HG02852 (cell line): Measurements from ENCODE around the gene OVOL3.
"Not testable (repeated sequence)": the region's sequence is repeated elsewhere in the genome, so short reads cannot be mapped to it uniquely, and the experiment has no call there.

ENCODE experiments used
- ATAC-seq: cut with Tn5 transposase; IDR thresholded peaks from one replicate; pipeline ENCODE4 v1.9.1; 2021; ENCODE audit warnings: mild to moderate bottlenecking, moderate library complexity; ENCODE audit not compliant: unreplicated experiment

Gene OVOL3

DNA sequence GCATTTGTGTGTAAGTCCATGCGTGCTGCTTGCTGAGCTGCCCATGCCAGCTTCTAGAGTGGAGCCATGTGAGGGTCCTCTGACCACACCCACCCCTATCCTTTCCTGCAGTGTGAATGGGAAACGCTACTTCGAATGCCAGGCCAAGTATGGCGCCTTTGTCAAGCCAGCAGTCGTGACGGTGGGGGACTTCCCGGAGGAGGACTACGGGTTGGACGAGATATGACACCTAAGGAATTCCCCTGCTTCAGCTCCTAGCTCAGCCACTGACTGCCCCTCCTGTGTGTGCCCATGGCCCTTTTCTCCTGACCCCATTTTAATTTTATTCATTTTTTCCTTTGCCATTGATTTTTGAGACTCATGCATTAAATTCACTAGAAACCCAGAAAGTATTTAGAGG, 14.6 kb downstream of the OVOL3 start:
- no peak for ATAC-seq

DNA sequence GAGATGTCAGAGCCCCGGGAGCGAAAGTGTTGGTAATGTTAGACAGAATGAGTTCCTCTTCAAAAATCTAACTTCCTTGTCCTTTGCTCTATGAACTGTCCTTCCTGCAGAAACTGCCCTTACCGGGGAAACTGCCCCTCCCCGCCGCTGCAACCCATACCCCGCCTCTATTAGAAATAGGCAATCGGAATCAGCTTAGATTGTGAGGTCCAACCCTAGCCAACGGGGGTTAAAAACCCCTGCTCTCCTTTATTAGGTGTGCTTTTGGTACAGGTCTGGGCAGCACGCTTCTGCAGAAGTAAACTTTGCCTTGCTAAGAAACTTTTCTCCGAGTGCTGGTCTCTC, 17.4 kb downstream of the OVOL3 start:
- ATAC-seq: peak; percentile 9

DNA sequence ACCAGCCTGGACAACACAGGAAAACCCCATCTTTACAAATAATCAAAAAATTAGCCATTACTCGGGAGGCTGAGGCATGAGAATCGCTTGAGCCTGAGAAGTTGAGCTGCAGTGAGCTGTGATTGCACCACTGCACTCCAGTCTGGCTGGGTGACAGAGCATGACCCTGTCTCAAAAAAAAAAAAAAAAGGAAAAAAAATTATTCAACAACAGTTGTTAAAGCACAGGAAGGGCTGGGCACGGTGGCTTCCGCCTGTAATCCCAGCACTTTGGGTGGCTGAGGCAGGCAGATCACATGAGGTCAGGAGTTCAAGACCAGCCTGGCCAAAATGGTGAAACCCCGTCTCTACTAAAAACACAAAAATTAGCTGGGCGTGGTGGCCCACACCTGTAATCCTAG, 20.3 kb downstream of the OVOL3 start:
- not testable (repeated sequence) for ATAC-seq

GRCh38 chr19:36134867-36135266, 23.9 kb downstream of the OVOL3 start:
- ATAC-seq: not testable (repeated sequence)

DNA sequence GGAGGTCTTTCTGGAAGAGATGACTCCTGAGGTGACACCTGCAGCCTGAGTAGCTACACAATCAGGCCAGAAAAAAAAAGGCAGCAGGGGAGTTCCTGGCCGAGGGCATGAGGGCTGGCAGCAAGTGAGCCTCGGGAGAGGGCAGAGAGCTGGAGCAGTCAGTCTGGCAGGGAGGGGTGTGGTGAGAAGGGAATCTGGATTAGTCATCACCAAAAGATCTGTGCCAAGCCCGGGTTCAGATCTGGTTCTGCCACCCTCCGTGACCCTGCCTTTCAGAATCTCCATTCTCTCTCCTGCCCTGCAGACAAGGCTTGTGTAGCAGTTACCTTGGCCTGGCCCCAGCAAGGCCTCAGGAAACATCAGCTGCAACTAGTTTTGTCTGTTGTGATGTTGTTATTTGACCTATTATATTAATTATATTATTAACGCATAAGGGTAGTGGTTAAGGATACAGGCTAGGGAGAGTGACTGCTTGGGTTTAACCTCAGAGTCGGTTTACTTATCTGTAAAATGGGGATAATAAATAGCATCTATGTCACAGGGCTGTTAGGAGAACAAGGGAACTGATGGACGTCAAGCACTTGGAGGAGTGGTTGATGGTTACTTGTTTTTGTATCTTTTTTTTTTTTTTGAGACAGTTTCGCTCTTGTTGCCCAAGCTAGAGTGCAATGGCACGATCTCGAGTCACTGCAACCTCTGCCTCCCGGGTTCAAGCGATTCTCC, 26.2 kb downstream of the OVOL3 start:
- ATAC-seq: no peak

DNA sequence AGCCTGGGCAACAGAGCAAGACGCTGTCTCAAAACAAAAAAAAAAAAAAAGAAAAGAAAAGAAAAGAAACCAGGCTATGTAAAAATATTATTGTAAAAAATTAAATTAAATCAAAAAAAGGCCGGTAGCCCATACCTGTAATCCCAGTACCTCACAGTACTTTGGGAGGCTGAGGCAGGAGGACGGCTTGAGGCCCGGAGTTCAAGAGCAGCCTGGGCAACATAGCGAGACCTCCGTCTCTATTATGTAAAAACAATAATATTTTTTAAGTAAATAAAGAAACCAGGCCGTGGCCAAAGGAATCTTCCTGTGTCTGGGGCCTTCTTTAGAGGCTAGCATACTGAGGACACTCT, 28.2 kb downstream of the OVOL3 start:
- no peak for ATAC-seq

- peak; percentile 80 for ATAC-seq
These were observed 28.7 kb downstream of the OVOL3 start, which contains the start of gene CAPNS1 for GRCh38 chr19:36139473-36140303. TSS of gene CAPNS1 (plus strand) at chr19:36140066. CDS start at chr19:36141012, 946 bp downstream.

- ATAC-seq: no peak
These were observed 29.5 kb downstream of the OVOL3 start for GRCh38 chr19:36140304-36141038.

GRCh38 chr19:36141039-36141927, 30.3 kb downstream of the OVOL3 start:
- ATAC-seq: peak; percentile 47

DNA sequence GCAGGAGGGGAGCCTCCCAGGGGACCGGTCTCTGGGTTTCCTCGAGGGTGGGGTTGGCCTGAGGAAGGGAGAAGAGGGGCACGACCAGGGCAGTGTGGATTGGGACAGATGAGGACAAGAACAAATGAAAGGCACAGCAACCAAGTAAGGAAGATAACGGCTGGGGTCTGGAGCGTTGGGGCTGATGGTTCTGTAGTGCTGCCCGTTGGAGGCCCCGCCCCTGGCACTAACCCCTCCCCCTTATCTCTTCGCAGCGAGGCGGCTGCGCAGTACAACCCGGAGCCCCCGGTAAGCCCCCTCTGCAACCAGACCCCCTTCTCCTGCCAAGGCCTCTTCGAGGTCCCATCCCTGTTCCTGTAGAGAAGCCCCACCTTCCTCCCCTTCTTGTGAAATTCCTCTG, 31.1 kb downstream of the OVOL3 start:
- no peak for ATAC-seq

DNA sequence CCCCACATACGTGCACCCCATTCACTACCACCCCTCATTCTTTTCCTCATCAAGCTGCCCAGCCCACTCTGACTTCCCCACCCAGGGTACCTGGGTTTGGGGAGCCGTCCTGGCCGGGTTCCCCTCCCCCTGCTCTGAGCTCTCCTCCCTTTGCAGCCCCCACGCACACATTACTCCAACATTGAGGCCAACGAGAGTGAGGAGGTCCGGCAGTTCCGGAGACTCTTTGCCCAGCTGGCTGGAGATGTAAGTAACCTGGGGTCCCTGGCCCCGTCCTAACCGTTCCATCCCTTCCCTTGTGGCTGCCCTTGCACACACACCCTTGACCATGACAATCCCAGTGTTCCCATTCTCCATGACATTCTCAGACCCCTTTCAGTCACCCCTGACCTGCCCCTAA, 31.6 kb downstream of the OVOL3 start:
- ATAC-seq: no peak

GRCh38 chr19:36144624-36145023, 33.7 kb downstream of the OVOL3 start:
- ATAC-seq: no peak

GRCh38 chr19:36149673-36150406, 38.9 kb downstream of the OVOL3 start:
- ATAC-seq: no peak

DNA sequence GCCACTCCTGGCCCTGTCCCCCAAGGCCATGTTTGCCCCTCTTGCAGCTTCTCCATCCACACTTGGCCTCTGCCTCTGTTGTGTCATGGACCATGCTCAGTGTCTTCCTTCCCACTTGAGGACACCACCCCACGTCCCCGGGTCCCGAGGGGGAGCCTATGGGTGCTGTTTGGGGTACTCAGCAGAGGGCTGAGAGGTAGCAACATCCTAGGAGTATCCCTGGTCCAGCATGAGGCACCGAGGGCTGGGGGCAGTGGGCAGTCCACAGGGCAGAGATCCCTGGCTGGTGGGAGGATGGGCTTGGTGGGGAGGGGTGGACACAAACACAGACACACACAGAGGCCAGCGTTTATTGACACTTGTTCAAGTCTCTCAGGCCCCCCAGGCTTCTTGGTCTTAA, 39.6 kb downstream of the OVOL3 start:
- ATAC-seq: no peak

DNA sequence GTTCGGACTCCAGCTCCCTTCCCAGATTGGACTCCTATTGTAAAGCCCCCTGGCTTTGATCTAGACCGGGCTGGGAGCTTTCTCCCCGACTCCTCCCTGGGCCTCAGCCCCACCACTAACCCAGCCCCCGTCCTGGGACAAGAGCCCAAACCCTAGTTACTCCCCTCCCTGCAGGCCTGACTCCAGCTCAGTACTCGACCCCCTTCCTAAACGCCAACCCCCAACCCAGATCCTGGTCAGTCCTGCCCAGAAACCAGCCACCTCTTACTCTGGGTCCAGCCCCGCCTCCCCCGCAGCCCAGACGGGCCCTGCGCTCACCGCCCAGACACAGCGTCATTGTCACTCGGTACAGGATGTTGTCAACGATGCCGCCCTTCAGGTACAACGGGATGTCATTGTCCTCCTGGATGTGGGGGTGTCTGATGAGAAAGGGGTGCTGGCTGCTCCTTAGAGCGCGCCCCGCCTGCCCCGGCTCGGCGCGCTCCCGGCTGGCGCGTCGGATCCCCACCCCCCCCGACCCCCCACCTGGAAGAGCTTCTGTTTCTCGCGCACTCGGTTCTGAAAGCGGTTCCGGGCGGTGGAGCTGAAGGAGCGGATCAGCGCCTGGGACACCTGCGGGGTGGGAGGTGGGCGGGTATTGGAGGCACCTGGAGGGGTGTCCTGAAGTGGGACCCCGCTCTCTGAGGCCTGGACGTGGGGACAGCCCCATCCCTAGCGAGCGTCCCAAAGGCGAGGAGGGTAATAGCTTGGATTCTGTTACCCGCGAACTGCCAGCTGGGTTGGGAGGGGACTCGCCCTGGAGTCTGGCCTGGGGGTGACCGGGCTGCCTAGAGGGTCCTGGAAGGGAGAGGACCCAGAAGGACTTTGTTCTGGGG, 40.4 kb downstream of the OVOL3 start:
- no peak for ATAC-seq

- no peak for ATAC-seq
These were observed 41.0 kb downstream of the OVOL3 start for GRCh38 chr19:36152019-36152351.

DNA sequence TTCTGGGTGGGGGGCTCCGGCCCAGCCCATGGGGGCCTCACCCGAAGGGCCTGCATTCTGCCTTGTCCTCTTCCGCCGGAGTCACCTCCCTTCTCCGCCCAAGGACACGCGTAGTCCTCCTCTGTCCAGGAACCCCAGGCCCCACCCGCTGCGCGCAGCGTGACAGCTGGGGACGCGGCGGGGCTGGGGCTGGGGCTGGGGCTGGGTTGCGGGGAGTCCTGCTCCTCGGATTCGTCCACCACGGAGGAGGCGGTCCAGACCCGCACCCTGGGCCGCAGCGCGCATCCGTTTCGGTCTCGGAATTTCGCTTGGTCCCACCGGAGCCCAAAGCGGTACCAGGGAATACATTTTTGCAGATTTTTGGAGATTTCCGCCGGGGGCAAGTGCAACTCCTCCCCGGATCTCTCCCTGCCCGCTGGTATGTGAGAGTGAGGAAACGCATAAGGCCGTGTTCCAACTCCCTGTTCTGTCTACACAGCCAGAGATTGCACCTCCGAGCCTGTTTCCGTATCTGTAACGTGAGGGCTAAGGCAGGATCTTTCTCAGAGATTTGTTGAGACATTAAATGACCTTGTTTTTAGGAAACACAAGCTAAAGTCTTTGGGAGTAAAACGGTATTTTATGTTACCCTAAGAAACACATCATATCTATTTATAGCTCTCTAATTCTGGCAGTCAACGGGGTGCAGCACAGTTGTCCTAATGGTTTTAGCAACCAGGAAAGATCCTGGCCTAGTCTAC, 41.6 kb downstream of the OVOL3 start, which contains the start of gene COX7A1:
COX7A1 (minus strand) TSS at position 96 of the 740 bp plus-strand sequence; CDS start at position 56, 40 bp downstream.
- no peak for ATAC-seq

DNA sequence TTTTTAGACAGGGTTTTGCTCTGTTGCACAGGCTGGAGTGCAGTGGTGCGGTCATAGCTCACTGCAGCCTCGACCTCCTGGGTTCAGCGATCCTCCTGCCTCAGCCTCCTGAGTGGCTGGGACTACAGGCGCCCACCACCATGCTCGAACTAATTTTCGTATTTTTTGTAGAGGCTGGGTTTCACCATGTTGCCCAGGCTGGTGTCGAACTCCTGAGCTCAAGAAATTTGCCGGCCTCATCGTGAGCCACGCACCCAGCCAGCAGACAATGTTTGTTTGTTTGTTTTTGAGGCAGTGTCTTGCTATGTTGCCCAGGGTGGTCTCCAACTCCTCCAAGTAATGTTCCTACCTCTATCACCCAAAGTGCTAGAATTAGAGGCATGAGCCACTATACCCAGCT, 42.2 kb downstream of the OVOL3 start:
- ATAC-seq: no peak
